ENCODE measurements around the gene ACOT7.

Gene ACOT7

DNA sequence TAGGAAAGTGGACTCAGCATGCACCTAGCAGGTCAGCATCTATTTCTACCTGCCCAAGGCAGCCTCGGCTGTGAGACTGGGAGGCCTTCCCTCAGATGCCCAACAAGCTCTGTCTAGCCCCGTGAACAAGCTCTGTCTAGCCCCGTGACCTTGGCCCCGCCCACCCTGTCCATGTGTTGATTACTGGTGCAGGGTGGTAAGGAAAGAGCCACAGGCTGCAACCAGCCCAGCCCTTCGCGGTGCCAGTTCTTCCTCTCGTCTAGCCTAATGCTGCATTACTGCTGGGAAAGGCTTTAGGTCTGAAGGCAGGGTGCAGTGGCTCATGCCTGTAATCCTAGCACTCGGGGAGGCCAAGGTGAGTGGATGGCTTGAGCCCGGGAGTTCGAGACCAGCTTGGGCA, 134.9 kb downstream of the ACOT7 start:
- TF ChIP-seq, protein P1, sequence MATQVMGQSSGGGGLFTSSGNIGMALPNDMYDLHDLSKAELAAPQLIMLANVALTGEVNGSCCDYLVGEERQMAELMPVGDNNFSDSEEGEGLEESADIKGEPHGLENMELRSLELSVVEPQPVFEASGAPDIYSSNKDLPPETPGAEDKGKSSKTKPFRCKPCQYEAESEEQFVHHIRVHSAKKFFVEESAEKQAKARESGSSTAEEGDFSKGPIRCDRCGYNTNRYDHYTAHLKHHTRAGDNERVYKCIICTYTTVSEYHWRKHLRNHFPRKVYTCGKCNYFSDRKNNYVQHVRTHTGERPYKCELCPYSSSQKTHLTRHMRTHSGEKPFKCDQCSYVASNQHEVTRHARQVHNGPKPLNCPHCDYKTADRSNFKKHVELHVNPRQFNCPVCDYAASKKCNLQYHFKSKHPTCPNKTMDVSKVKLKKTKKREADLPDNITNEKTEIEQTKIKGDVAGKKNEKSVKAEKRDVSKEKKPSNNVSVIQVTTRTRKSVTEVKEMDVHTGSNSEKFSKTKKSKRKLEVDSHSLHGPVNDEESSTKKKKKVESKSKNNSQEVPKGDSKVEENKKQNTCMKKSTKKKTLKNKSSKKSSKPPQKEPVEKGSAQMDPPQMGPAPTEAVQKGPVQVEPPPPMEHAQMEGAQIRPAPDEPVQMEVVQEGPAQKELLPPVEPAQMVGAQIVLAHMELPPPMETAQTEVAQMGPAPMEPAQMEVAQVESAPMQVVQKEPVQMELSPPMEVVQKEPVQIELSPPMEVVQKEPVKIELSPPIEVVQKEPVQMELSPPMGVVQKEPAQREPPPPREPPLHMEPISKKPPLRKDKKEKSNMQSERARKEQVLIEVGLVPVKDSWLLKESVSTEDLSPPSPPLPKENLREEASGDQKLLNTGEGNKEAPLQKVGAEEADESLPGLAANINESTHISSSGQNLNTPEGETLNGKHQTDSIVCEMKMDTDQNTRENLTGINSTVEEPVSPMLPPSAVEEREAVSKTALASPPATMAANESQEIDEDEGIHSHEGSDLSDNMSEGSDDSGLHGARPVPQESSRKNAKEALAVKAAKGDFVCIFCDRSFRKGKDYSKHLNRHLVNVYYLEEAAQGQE (IDR thresholded peaks at IDR 0.05; ENCODE audit: low read depth) = no peak
- TF ChIP-seq NFIC (IDR thresholded peaks at IDR 0.05) (no peak), RAD21 (IDR thresholded peaks at IDR 0.05; ENCODE audit: low read depth) (no peak), TEAD4 (IDR thresholded peaks at IDR 0.05) (no peak), TAF1 (IDR thresholded peaks at IDR 0.05; ENCODE audit: low read depth) (no peak), EP300 (IDR thresholded peaks at IDR 0.05; ENCODE audit: borderline replicate concordance) (no peak), CREB1 (IDR thresholded peaks at IDR 0.05; ENCODE audit: low read depth) (no peak), ZBTB7A (IDR thresholded peaks at IDR 0.05; ENCODE audit: low read depth) (no peak), YY1 (IDR thresholded peaks at IDR 0.05; ENCODE audit: low read depth) (no peak), TCF12 (IDR thresholded peaks at IDR 0.05; ENCODE audit: low read depth) (no peak), FOXM1 (IDR thresholded peaks at IDR 0.05; ENCODE audit: borderline replicate concordance, low read depth) (no peak), CEBPB (IDR thresholded peaks at IDR 0.05) (no peak), EGR1 (IDR thresholded peaks at IDR 0.05) (no peak)
- TF ChIP-seq, protein P2, sequence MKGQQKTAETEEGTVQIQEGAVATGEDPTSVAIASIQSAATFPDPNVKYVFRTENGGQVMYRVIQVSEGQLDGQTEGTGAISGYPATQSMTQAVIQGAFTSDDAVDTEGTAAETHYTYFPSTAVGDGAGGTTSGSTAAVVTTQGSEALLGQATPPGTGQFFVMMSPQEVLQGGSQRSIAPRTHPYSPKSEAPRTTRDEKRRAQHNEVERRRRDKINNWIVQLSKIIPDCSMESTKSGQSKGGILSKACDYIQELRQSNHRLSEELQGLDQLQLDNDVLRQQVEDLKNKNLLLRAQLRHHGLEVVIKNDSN (IDR thresholded peaks at IDR 0.05) = no peak
- TF ChIP-seq, protein P3, sequence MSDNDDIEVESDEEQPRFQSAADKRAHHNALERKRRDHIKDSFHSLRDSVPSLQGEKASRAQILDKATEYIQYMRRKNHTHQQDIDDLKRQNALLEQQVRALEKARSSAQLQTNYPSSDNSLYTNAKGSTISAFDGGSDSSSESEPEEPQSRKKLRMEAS (IDR thresholded peaks at IDR 0.05) = no peak

DNA sequence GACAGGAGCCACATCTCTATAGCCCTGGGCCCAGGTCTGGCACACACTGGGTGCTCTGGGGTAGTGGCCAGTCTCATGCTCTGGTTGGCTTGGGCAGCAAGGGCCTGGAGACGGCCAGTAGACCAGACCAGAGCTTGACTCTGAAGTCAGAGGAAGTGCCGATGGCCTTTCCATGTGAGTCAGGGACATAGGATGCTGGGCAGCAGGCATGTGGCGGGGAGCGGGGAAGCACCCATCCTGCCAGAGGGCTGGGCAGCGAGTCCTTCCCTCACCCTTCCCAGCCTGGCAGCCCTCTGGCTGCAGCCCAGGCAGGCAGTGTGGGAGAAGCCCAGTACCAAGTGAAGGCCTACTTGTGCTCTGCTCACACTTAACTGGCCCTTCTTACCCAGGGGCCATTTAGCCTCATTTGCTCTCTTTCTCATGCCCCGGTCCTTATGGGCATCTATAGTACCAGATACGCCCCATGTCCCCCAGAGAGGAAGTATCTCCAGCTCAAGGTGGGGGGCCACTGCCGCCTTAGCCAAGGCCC, 136.0 kb downstream of the ACOT7 start:
- TF ChIP-seq CREB1 (IDR thresholded peaks at IDR 0.05; ENCODE audit: low read depth) = no peak
- TF ChIP-seq CEBPB (IDR thresholded peaks at IDR 0.05) = no peak
- no peak for TF ChIP-seq RAD21 (IDR thresholded peaks at IDR 0.05; ENCODE audit: low read depth)
- TF ChIP-seq, protein P1 (IDR thresholded peaks at IDR 0.05; ENCODE audit: low read depth) = no peak
- no peak for TF ChIP-seq TAF1 (IDR thresholded peaks at IDR 0.05; ENCODE audit: low read depth)

DNA sequence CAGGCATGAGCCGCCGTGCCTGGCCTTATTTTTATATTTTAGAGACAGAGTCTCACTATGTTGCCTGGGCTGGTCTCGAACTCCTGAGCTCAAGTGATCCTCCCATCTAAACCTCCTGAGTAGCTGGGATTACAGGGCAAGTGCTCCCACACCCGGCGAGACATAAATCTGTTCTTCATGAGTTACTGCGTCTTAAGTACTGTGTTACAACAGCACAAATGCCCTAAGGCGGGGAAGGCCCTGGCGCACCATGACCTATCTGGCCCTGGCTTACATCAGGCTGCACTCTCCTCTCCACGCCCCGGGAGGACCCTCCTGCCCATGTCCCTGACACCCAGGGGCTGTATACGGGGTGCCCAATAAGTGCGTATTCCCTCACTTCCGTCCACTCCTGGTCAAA, 136.9 kb downstream of the ACOT7 start:
- TF ChIP-seq CEBPB (IDR thresholded peaks at IDR 0.05) (no peak), EP300 (IDR thresholded peaks at IDR 0.05; ENCODE audit: borderline replicate concordance) (no peak), EGR1 (IDR thresholded peaks at IDR 0.05) (no peak), FOXM1 (IDR thresholded peaks at IDR 0.05; ENCODE audit: borderline replicate concordance, low read depth) (no peak)
- TF ChIP-seq, protein P2 (IDR thresholded peaks at IDR 0.05) = no peak

DNA sequence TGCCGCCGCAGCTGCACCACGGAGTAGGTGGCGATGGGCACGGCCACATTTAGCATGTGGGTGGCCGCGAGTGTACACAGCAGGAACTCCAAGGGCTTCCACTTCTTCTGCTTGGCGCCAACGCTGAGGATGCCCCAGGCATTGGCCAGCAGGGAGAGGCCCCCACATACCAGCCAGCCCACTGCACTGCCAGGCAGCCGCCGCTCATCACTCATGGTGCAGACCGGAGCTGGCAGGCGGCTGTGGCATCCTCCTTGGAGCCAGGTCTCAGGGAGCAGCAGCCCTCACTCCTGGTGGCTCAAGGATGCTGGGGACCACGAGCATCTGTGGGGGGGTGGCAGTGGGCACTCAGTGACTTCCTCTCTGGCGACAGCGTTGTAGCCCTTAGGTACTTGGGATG, 138.9 kb downstream of the ACOT7 start:
- TF ChIP-seq, protein P3 (IDR thresholded peaks at IDR 0.05) = no peak
- TF ChIP-seq TEAD4 (IDR thresholded peaks at IDR 0.05) = no peak
- TF ChIP-seq, protein P2 (IDR thresholded peaks at IDR 0.05) = no peak
- TF ChIP-seq NFIC (IDR thresholded peaks at IDR 0.05) = no peak
- no peak for TF ChIP-seq RAD21 (IDR thresholded peaks at IDR 0.05; ENCODE audit: low read depth)

DNA sequence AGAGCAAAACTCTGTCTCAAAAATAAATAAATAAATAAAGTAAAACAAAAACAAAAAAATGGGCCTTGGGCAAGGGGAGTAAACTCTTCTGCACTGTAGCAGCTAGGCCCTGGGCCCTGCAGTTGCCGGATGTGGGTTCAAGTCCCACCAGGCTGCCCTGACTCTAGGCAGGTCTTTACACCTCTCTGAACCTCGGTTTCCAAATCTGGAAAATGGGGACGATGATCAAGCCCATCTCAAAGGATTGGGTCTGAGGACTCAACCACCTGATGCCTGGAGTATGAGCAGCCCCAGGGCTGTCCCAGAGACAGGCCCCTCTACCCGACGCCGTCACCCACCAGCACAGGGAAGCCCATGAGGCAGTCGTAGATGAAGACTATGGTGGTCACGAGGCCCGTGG, 140.2 kb downstream of the ACOT7 start:
- TF ChIP-seq ZBTB7A (IDR thresholded peaks at IDR 0.05; ENCODE audit: low read depth) (no peak), NFIC (IDR thresholded peaks at IDR 0.05) (no peak), EP300 (IDR thresholded peaks at IDR 0.05; ENCODE audit: borderline replicate concordance) (no peak), TAF1 (IDR thresholded peaks at IDR 0.05; ENCODE audit: low read depth) (no peak), EGR1 (IDR thresholded peaks at IDR 0.05) (no peak), CREB1 (IDR thresholded peaks at IDR 0.05; ENCODE audit: low read depth) (no peak), CEBPB (IDR thresholded peaks at IDR 0.05) (no peak), FOXM1 (IDR thresholded peaks at IDR 0.05; ENCODE audit: borderline replicate concordance, low read depth) (no peak)
- TF ChIP-seq, protein P3 (IDR thresholded peaks at IDR 0.05) = no peak
- TF ChIP-seq, protein P2 (IDR thresholded peaks at IDR 0.05) = no peak
- TF ChIP-seq, protein P1 (IDR thresholded peaks at IDR 0.05; ENCODE audit: low read depth) = no peak
